HepG2 (cell line): ENCODE results near the gene LAMC3. TPM values are rescaled to one million over a fixed set of nuclear protein-coding genes. Genes with fewer than 3 reads are reported as not detected.

ENCODE experiments used
- ATAC-seq: fragments of 200-7000 bp; cut with Tn5 transposase; 3 replicates; pipeline ENCODE4 v1.9.1; 2020; ENCODE audit warnings: mild to moderate bottlenecking, moderate library complexity
- BruUV-seq: library from RNA; stranded (reverse); fragments of 400-500 nt; replicated peaks from 2 replicates; lab custom pipeline; 2021; lab: Mats Ljungman, UMichigan
- CTCF ChIA-PET: fragments of 300-600 bp; formaldehyde crosslinking; extraction: SDS; loops from one replicate; lab custom pipeline; 2021; ENCODE audit warnings: low total read pairs, inconsistent platforms, low intra/inter-chr PET ratio; lab: Yijun Ruan, JAX
- POLR2A ChIA-PET: fragments of 350-600 bp; sonication (Branson Sonifier 250); formaldehyde crosslinking; loops from one replicate; lab custom pipeline; 2020; ENCODE audit warnings: antibody characterized with exemption, inconsistent platforms; lab: Yijun Ruan, JAX
- DNase-seq: peaks from one replicate; pipeline ENCODE4 v3.0.0-alpha.2; 2015; ENCODE audit warnings: low spot score
- FAIRE-seq: peaks from 3 replicates; lab custom pipeline; 2011; peaks lifted over from hg19 to GRCh38; lab: Jason Lieb, UNC
- H2AFZ ChIP-seq: one replicate; pipeline ENCODE4 v1.6.1; 2011; ENCODE audit warnings: low read length, inconsistent platforms
- H3K27ac ChIP-seq: fragments of 300-600 bp; 3 replicates; pipeline ENCODE4 v1.8.0; 2011; ENCODE audit warnings: mixed run types, mild to moderate bottlenecking, mixed read lengths, low read length, inconsistent platforms; ENCODE audit not compliant: insufficient read depth; ENCODE audit errors: extremely low read length
- H3K27me3 ChIP-seq, 2 experiments: fragments of 200-600 bp in 1 of 2; 2 replicates in 1 of 2; 3 replicates in 1 of 2; pipeline versions ENCODE4 v1.6.0 to v1.8.0; 2011; ENCODE audit warnings: low read length in 2 of 2, mild to moderate bottlenecking in 2 of 2, moderate library complexity in 2 of 2, inconsistent platforms in 1 of 2; ENCODE audit not compliant: insufficient read depth in 2 of 2, control insufficient read depth in 1 of 2
- H3K36me3 ChIP-seq, 2 experiments: fragments of 200-600 bp in 1 of 2; replicated peaks in 1 of 2; 2 replicates in 1 of 2; 3 replicates in 1 of 2; pipeline versions ENCODE4 v1.5.1 to v1.8.0; 2011; ENCODE audit warnings: low read length in 2 of 2, inconsistent platforms in 1 of 2; ENCODE audit not compliant: insufficient read depth in 2 of 2, control insufficient read depth in 1 of 2
- H3K4me1 ChIP-seq: 2 replicates; pipeline ENCODE4 v1.5.1; 2012; ENCODE audit warnings: low read length, inconsistent platforms; ENCODE audit not compliant: insufficient read depth
- H3K4me2 ChIP-seq: 2 replicates; pipeline ENCODE4 v1.6.0; 2011; ENCODE audit warnings: low read depth, low read length, inconsistent platforms
- H3K4me3 ChIP-seq, 3 experiments: fragments of 200-600 bp in 1 of 3; sonication (generic), shearing (Covaris generic) in 1 of 3; replicated peaks in 1 of 3; 2 replicates each; pipeline ENCODE4 v1.5.1; 2011 to 2016; ENCODE audit warnings: low read length in 3 of 3, inconsistent platforms in 2 of 3, low read depth in 2 of 3, mild to moderate bottlenecking in 2 of 3, control low read depth in 1 of 3, mixed read lengths in 1 of 3; ENCODE audit not compliant: insufficient read depth in 1 of 3
- H3K79me2 ChIP-seq: one replicate; pipeline ENCODE4 v1.6.1; 2011; ENCODE audit warnings: low read length, inconsistent platforms; ENCODE audit not compliant: insufficient read depth
- H3K9ac ChIP-seq: 2 replicates; pipeline ENCODE4 v1.6.0; 2011; ENCODE audit warnings: mild to moderate bottlenecking, low read depth, low read length, inconsistent platforms; ENCODE audit not compliant: insufficient read depth
- H3K9me3 ChIP-seq: 2 replicates; pipeline ENCODE4 v1.5.1; 2012; ENCODE audit warnings: mild to moderate bottlenecking, low read length
- H4K20me1 ChIP-seq: 2 replicates; pipeline ENCODE4 v1.6.0; 2011; ENCODE audit warnings: inconsistent platforms, mild to moderate bottlenecking, low read length, moderate library complexity; ENCODE audit not compliant: insufficient read depth
- CHD2 ChIP-seq: IDR thresholded peaks from 2 replicates; pipeline ENCODE4 v1.6.1; 2011; ENCODE audit warnings: low read depth, low read length, improper control_type of control experiment
- KLF11 ChIP-seq: IDR thresholded peaks from 2 replicates; pipeline ENCODE4 v1.6.1; 2016; ENCODE audit warnings: missing compliant biosample characterization
- SRSF9 ChIP-seq: fragments of 200-400 bp; formaldehyde crosslinking; IDR thresholded peaks from 2 replicates; pipeline ENCODE4 v1.6.1; 2018; ENCODE audit warnings: borderline replicate concordance, mild to moderate bottlenecking, low read depth, low read length; ENCODE audit not compliant: insufficient read depth, poor library complexity, severe bottlenecking
- THAP7 ChIP-seq: sonication (generic); formaldehyde crosslinking; IDR thresholded peaks from 2 replicates; pipeline ENCODE4 v1.8.1; 2023; ENCODE audit warnings: mild to moderate bottlenecking, missing genetic modification reagents
- ZBTB8A ChIP-seq: sonication (generic); formaldehyde crosslinking; IDR thresholded peaks from 2 replicates; pipeline ENCODE4 v1.4.0; 2020; ENCODE audit warnings: mild to moderate bottlenecking, low read depth, missing genetic modification reagents, borderline replicate concordance
- ZNF124 ChIP-seq: sonication (generic); formaldehyde crosslinking; IDR thresholded peaks from 2 replicates; pipeline ENCODE4 v1.4.0; 2020; ENCODE audit warnings: missing genetic modification reagents
- ZNF749 ChIP-seq: sonication (generic); formaldehyde crosslinking; IDR thresholded peaks from 2 replicates; pipeline ENCODE4 v1.8.0; 2022; ENCODE audit warnings: mild to moderate bottlenecking, missing genetic modification reagents, moderate library complexity, borderline replicate concordance
- ZNF83 ChIP-seq: sonication (generic); formaldehyde crosslinking; IDR thresholded peaks from 2 replicates; pipeline ENCODE4 v1.4.0; 2020; ENCODE audit warnings: missing genetic modification reagents, mild to moderate bottlenecking, borderline replicate concordance
- WGBS: methylation state at CpG from one replicate; pipeline ENCODE4 v1.1.6; 2017; ENCODE audit warnings: low lambda C conversion rate; 5-methylcytosine and 5-hydroxymethylcytosine counted together
- in situ Hi-C: cut with HindIII; loops from 2 replicates; pipeline ENCODE4 v1.10.0; 2017; ENCODE audit warnings: low pct_unique_long_range_greater_than_20kb; ENCODE audit not compliant: extremely low pct_ligation_motif_present
- intact Hi-C: fragments of 100-400 bp; cut with micrococcal nuclease; formaldehyde crosslinking; loops from one replicate; pipeline ENCODE4 v1.10.0; 2022; ENCODE audit not compliant: unreplicated experiment
- polyA plus RNA-seq, 8 experiments: library from polyadenylated mRNA; depleted of rRNA in 3 of 8; stranded (reverse) in 7 of 8; unstranded in 1 of 8; fragments of >200 nt; fragmentation: Illumina TruSeq in 4 of 8; extraction: Trizol in 4 of 8; gene quantifications; 2 replicates each; pipeline versions ENCODE4 v1.2.1 to v1.2.3, GENCODE V29; 2011 to 2016; ENCODE audit warnings: low read depth in 4 of 8, missing spikeins in 1 of 8, mixed read lengths in 1 of 8; ENCODE audit not compliant: insufficient read depth in 1 of 8
- total RNA-seq, 5 experiments: library from RNA; depleted of rRNA; stranded (reverse); fragments of >200 nt; fragmentation: Illumina TruSeq; extraction: Trizol; gene quantifications; 2 replicates each; pipeline ENCODE4 v1.2.3, GENCODE V29; 2016; ENCODE audit warnings: low read depth in 1 of 5
- TF ChIP-seq, protein P1 (sequence below), 2 experiments: fragments of 450-650 bp in 1 of 2; sonication (generic) in 1 of 2; formaldehyde crosslinking; IDR thresholded peaks; 2 replicates each; pipeline versions ENCODE4 v1.5.0 to v1.8.0; 2020 to 2022; ENCODE audit warnings: mild to moderate bottlenecking in 1 of 2, missing genetic modification reagents in 1 of 2
- TF ChIP-seq, protein P2 (sequence below): sonication (generic); formaldehyde crosslinking; IDR thresholded peaks from 2 replicates; pipeline ENCODE4 v1.4.0; 2020; ENCODE audit warnings: missing genetic modification reagents; ENCODE audit errors: not compliant biosample characterization

The LAMC3 gene
- total and polyA plus RNA-seq, 2 of the 13 experiments (the other 11 are each of a cell fraction or from before 2014, with no cell fraction given): 0.07 to 0.57 TPM

- TF ChIP-seq ZNF749: no peak
- TF ChIP-seq, all 625 proteins: peak for 0
These were observed 22.1 kb downstream of the LAMC3 start (continued) for GRCh38 chr9:131031005-131031641.

DNA sequence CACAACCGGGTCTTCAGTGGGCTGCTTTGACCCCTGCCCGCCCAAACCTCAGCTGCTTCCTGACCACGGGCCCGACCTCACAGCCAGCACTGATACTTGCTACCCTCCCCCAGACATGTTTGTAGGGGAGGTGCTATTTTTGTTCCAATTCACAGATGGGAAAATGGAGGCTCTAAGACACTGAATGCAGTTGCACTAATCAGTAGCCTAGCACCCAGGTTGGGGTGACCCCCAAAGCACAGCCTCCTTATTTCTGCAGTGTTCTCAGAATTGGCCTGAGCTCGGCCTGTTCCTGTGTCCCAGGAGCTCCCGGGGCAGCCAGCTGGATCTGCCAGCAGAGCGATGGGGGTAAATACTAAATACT, 22.6 kb downstream of the LAMC3 start:
- Histone ChIP-seq H4K20me1 (no peaks in the 10 kb centered on the region), H3K9ac (no peak overlapping the region)
- no peak for FAIRE-seq
- TF ChIP-seq THAP7 (CRISPR knock-in tag) (no peak), SRSF9 (no peak), CHD2 (no peak), ZNF124 (CRISPR knock-in tag) (no peak), KLF11 (CRISPR knock-in tag) (no peak), ZNF83 (CRISPR knock-in tag) (no peak), ZBTB8A (CRISPR knock-in tag) (no peak)
- TF ChIP-seq, protein P1, sequence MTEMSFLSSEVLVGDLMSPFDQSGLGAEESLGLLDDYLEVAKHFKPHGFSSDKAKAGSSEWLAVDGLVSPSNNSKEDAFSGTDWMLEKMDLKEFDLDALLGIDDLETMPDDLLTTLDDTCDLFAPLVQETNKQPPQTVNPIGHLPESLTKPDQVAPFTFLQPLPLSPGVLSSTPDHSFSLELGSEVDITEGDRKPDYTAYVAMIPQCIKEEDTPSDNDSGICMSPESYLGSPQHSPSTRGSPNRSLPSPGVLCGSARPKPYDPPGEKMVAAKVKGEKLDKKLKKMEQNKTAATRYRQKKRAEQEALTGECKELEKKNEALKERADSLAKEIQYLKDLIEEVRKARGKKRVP (CRISPR knock-in tag; IDR thresholded peaks at IDR 0.05): no peak
- TF ChIP-seq, protein P2, sequence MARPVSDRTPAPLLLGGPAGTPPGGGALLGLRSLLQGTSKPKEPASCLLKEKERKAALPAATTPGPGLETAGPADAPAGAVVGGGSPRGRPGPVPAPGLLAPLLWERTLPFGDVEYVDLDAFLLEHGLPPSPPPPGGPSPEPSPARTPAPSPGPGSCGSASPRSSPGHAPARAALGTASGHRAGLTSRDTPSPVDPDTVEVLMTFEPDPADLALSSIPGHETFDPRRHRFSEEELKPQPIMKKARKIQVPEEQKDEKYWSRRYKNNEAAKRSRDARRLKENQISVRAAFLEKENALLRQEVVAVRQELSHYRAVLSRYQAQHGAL (CRISPR knock-in tag): no peak
- TF ChIP-seq, all 625 proteins: peak for 0
- ATAC-seq (no peak), DNase-seq (no peak)
- no peaks in the 10 kb centered on the region for H3K9me3 ChIP-seq
- no peaks in the 10 kb centered on the region for H3K79me2 ChIP-seq
- no peak overlapping the region for H3K27ac ChIP-seq
- H2AFZ ChIP-seq: no peak overlapping the region
- WGBS: 0% methylated on average over 5 of the region's 7 CpGs
- no peak overlapping the region for H3K4me2 ChIP-seq
- H3K27me3 ChIP-seq: peaks cover 19 to 90% of the 10 kb centered on the region in 2 experiments; a peak in 4 of 5 replicates
- in situ Hi-C loops (no loop called here), intact Hi-C loops (loop anchor here (1.0 kb wide), 1 partner anchor 18 kb away; no protein-coding TSS in a partner anchor)
- ChIA-PET CTCF (no interaction called here), POLR2A (no interaction called here)
- no TSS peak for BruUV-seq
- H3K4me3 ChIP-seq: no peak overlapping the region
- no peaks in the 10 kb centered on the region for H3K36me3 ChIP-seq
- no peaks in the 10 kb centered on the region for H3K4me1 ChIP-seq
